ENCODE data around the gene SIGLEC8.
A peak's percentile ranks its signal among the peaks of the same experiment; 100 is the strongest.

The SIGLEC8 gene

GRCh38 chr19:51488491-51488890 is 30.2 kb upstream of the SIGLEC8 start:
- peaks cover 0 to 18% (median 8%) of the 10 kb centered on the region in 5 experiments for H3K27me3 ChIP-seq (replicated peaks in 2 of 5; ENCODE audit: control insufficient read depth in 4 of 5, insufficient read depth in 5 of 5, low read length in 4 of 5)
- no peaks in the 10 kb centered on the region for H3K36me3 ChIP-seq (ENCODE audit: control insufficient read depth in 4 of 4, insufficient read depth in 4 of 4, low read length in 3 of 4)
- WGBS (ENCODE audit: insufficient coverage), result 100% methylated on average over 2 of the region's 3 CpGs
- no peaks in the 10 kb centered on the region for H3K9me3 ChIP-seq (ENCODE audit: control extremely low read depth in 1 of 5, control insufficient read depth in 4 of 5, insufficient read depth in 2 of 5, low read depth in 1 of 5, low read length in 4 of 5)
- no peak overlapping the region for H3K27ac ChIP-seq (ENCODE audit: insufficient read depth in 1 of 2, low read depth in 1 of 2, low read length in 2 of 2, poor library complexity in 1 of 2, severe bottlenecking in 2 of 2)
- peaks cover under 1 to 9% (median 3%) of the 10 kb centered on the region in 4 experiments for H3K4me1 ChIP-seq (ENCODE audit: control extremely low read depth in 1 of 4, control insufficient read depth in 4 of 4, insufficient read depth in 4 of 4, low read length in 3 of 4)
- DNase-seq, result no peak
- ChIA-PET POLR2A (no interaction called here), CTCF (interaction anchor here (0.9 kb wide), 1 partner anchor 46 kb away, joined by 4 read pairs; no protein-coding TSS in a partner anchor)
- H3K4me3 ChIP-seq (ENCODE audit: control insufficient read depth in 1 of 7, extremely low read depth in 1 of 7, insufficient read depth in 4 of 7, low read depth in 2 of 7, low read length in 6 of 7), result no peak overlapping the region

- 89% methylated on average over 5 of the region's 5 CpGs for WGBS (ENCODE audit: insufficient coverage)
- H3K9me3 ChIP-seq (ENCODE audit: control extremely low read depth in 1 of 5, control insufficient read depth in 4 of 5, insufficient read depth in 2 of 5, low read depth in 1 of 5, low read length in 4 of 5), result no peaks in the 10 kb centered on the region
- no peak for DNase-seq
- no peaks in the 10 kb centered on the region for H3K4me1 ChIP-seq (ENCODE audit: control extremely low read depth in 1 of 4, control insufficient read depth in 4 of 4, insufficient read depth in 4 of 4, low read length in 3 of 4)
- no peak overlapping the region for H3K4me3 ChIP-seq (ENCODE audit: control insufficient read depth in 1 of 7, extremely low read depth in 1 of 7, insufficient read depth in 4 of 7, low read depth in 2 of 7, low read length in 6 of 7)
- CTCF ChIA-PET, result interaction anchor here (1.1 to 1.4 kb wide), 3 partner anchors 15 to 28 kb away, joined by 3 to 4 read pairs (median 4); no protein-coding TSS in a partner anchor
- no peak overlapping the region for H3K27ac ChIP-seq (ENCODE audit: insufficient read depth in 1 of 2, low read depth in 1 of 2, low read length in 2 of 2, poor library complexity in 1 of 2, severe bottlenecking in 2 of 2)
- POLR2A ChIA-PET, result interaction anchor here (0.6 kb wide), 1 partner anchor 22 kb away, joined by 4 read pairs; no protein-coding TSS in a partner anchor
- no peaks in the 10 kb centered on the region for H3K36me3 ChIP-seq (ENCODE audit: control insufficient read depth in 4 of 4, insufficient read depth in 4 of 4, low read length in 3 of 4)
- peaks cover 0 to 31% (median 11%) of the 10 kb centered on the region in 5 experiments for H3K27me3 ChIP-seq (replicated peaks in 2 of 5; ENCODE audit: control insufficient read depth in 4 of 5, insufficient read depth in 5 of 5, low read length in 4 of 5)
Measured at GRCh38 chr19:51485960-51486660, 27.9 kb upstream of the SIGLEC8 start.

GRCh38 chr19:51480590-51480989 is 22.3 kb upstream of the SIGLEC8 start:
- H3K27me3 ChIP-seq (replicated peaks in 2 of 5; ENCODE audit: control insufficient read depth in 4 of 5, insufficient read depth in 5 of 5, low read length in 4 of 5), result peaks cover 0 to 38% (median 13%) of the 10 kb centered on the region in 5 experiments
- H3K4me3 ChIP-seq (ENCODE audit: control insufficient read depth in 1 of 7, extremely low read depth in 1 of 7, insufficient read depth in 4 of 7, low read depth in 2 of 7, low read length in 6 of 7), result no peak overlapping the region
- H3K36me3 ChIP-seq (ENCODE audit: control insufficient read depth in 4 of 4, insufficient read depth in 4 of 4, low read length in 3 of 4), result no peaks in the 10 kb centered on the region
- POLR2A ChIA-PET, result no interaction called here
- CTCF ChIA-PET, result interaction anchor here (0.9 to 1.6 kb wide), 4 partner anchors 14 to 53 kb away, joined by 3 to 9 read pairs (median 4); no protein-coding TSS in a partner anchor
- H3K9me3 ChIP-seq (ENCODE audit: control extremely low read depth in 1 of 5, control insufficient read depth in 4 of 5, insufficient read depth in 2 of 5, low read depth in 1 of 5, low read length in 4 of 5), result peaks cover 0 to 4% (median 0%) of the 10 kb centered on the region in 5 experiments
- no peaks in the 10 kb centered on the region for H3K4me1 ChIP-seq (ENCODE audit: control extremely low read depth in 1 of 4, control insufficient read depth in 4 of 4, insufficient read depth in 4 of 4, low read length in 3 of 4)
- DNase-seq, result peak in 2 of 3 donors; percentile 55 to 59
- WGBS (ENCODE audit: insufficient coverage), result 42% methylated on average over 8 of the region's 8 CpGs
- H3K27ac ChIP-seq (ENCODE audit: insufficient read depth in 1 of 2, low read depth in 1 of 2, low read length in 2 of 2, poor library complexity in 1 of 2, severe bottlenecking in 2 of 2), result no peak overlapping the region

- Histone ChIP-seq H3K27me3 (replicated peaks in 2 of 5; ENCODE audit: control insufficient read depth in 4 of 5, insufficient read depth in 5 of 5, low read length in 4 of 5) (peaks cover 0 to 38% (median 11%) of the 10 kb centered on the region in 5 experiments), H3K4me3 (ENCODE audit: control insufficient read depth in 1 of 7, extremely low read depth in 1 of 7, insufficient read depth in 4 of 7, low read depth in 2 of 7, low read length in 6 of 7) (no peak overlapping the region), H3K9me3 (ENCODE audit: control extremely low read depth in 1 of 5, control insufficient read depth in 4 of 5, insufficient read depth in 2 of 5, low read depth in 1 of 5, low read length in 4 of 5) (peaks cover 0 to 4% (median 0%) of the 10 kb centered on the region in 5 experiments), H3K4me1 (ENCODE audit: control extremely low read depth in 1 of 4, control insufficient read depth in 4 of 4, insufficient read depth in 4 of 4, low read length in 3 of 4) (no peaks in the 10 kb centered on the region), H3K36me3 (ENCODE audit: control insufficient read depth in 4 of 4, insufficient read depth in 4 of 4, low read length in 3 of 4) (no peaks in the 10 kb centered on the region), H3K27ac (ENCODE audit: insufficient read depth in 1 of 2, low read depth in 1 of 2, low read length in 2 of 2, poor library complexity in 1 of 2, severe bottlenecking in 2 of 2) (no peak overlapping the region)
- DNase-seq, result no peak
- 86% methylated on average over 12 of the region's 12 CpGs for WGBS (ENCODE audit: insufficient coverage)
- POLR2A ChIA-PET, result no interaction called here
- CTCF ChIA-PET, result interaction anchor here (0.7 to 1.8 kb wide), 5 partner anchors 11 to 56 kb away, joined by 3 to 7 read pairs (median 3); no protein-coding TSS in a partner anchor
Measured at GRCh38 chr19:51479531-51480331, 21.5 kb upstream of the SIGLEC8 start.

GRCh38 chr19:51478381-51479234 is 20.4 kb upstream of the SIGLEC8 start, which contains the start of gene CEACAM18:
CEACAM18 (plus strand) TSS chr19:51478539.
- ChIA-PET CTCF (interaction anchor here (1.2 to 1.8 kb wide), 2 partner anchors 10 to 37 kb away, joined by 3 to 7 read pairs; no protein-coding TSS in a partner anchor), POLR2A (no interaction called here)
- Histone ChIP-seq H3K27me3 (replicated peaks in 2 of 5; ENCODE audit: control insufficient read depth in 4 of 5, insufficient read depth in 5 of 5, low read length in 4 of 5) (peaks cover 0 to 36% (median 14%) of the 10 kb centered on the region in 5 experiments), H3K27ac (ENCODE audit: insufficient read depth in 1 of 2, low read depth in 1 of 2, low read length in 2 of 2, poor library complexity in 1 of 2, severe bottlenecking in 2 of 2) (no peak within 1 kb of the TSS), H3K9me3 (ENCODE audit: control extremely low read depth in 1 of 5, control insufficient read depth in 4 of 5, insufficient read depth in 2 of 5, low read depth in 1 of 5, low read length in 4 of 5) (peaks cover 0 to 4% (median 0%) of the 10 kb centered on the region in 5 experiments), H3K4me1 (ENCODE audit: control extremely low read depth in 1 of 4, control insufficient read depth in 4 of 4, insufficient read depth in 4 of 4, low read length in 3 of 4) (no peaks in the 10 kb centered on the region), H3K36me3 (ENCODE audit: control insufficient read depth in 4 of 4, insufficient read depth in 4 of 4, low read length in 3 of 4) (no peaks in the 10 kb centered on the region), H3K4me3 (ENCODE audit: control insufficient read depth in 1 of 7, extremely low read depth in 1 of 7, insufficient read depth in 4 of 7, low read depth in 2 of 7, low read length in 6 of 7) (no peak within 1 kb of the TSS)
- WGBS (ENCODE audit: insufficient coverage), result 76% methylated on average over 5 of the region's 17 CpGs
- no peak for DNase-seq

- 80% methylated on average over 4 of the region's 5 CpGs for WGBS (ENCODE audit: insufficient coverage)
- CTCF ChIA-PET, result interaction anchor here (7.0 kb wide), 1 partner anchor 182 kb away, joined by 92 read pairs; no protein-coding TSS in a partner anchor
- POLR2A ChIA-PET, result no interaction called here
Measured at GRCh38 chr19:51477344-51477743, 19.1 kb upstream of the SIGLEC8 start.

More at GRCh38 chr19:51477344-51477743, 19.1 kb upstream of the SIGLEC8 start:
- peaks cover 0 to 3% (median 0%) of the 10 kb centered on the region in 4 experiments for H3K4me1 ChIP-seq (ENCODE audit: control extremely low read depth in 1 of 4, control insufficient read depth in 4 of 4, insufficient read depth in 4 of 4, low read length in 3 of 4)
- DNase-seq, result no peak
- H3K36me3 ChIP-seq (ENCODE audit: control insufficient read depth in 4 of 4, insufficient read depth in 4 of 4, low read length in 3 of 4), result no peaks in the 10 kb centered on the region
- no peak overlapping the region for H3K27ac ChIP-seq (ENCODE audit: insufficient read depth in 1 of 2, low read depth in 1 of 2, low read length in 2 of 2, poor library complexity in 1 of 2, severe bottlenecking in 2 of 2)
- H3K9me3 ChIP-seq (ENCODE audit: control extremely low read depth in 1 of 5, control insufficient read depth in 4 of 5, insufficient read depth in 2 of 5, low read depth in 1 of 5, low read length in 4 of 5), result peaks cover 0 to 4% (median 0%) of the 10 kb centered on the region in 5 experiments
- H3K27me3 ChIP-seq (replicated peaks in 2 of 5; ENCODE audit: control insufficient read depth in 4 of 5, insufficient read depth in 5 of 5, low read length in 4 of 5), result peaks cover 0 to 29% (median 12%) of the 10 kb centered on the region in 5 experiments
- no peak overlapping the region for H3K4me3 ChIP-seq (ENCODE audit: control insufficient read depth in 1 of 7, extremely low read depth in 1 of 7, insufficient read depth in 4 of 7, low read depth in 2 of 7, low read length in 6 of 7)

All from common myeloid progenitor, CD34-positive (primary cell).